ENCODE measurements around the gene UTP18.
"Not testable (repeated sequence)": the region's sequence is repeated elsewhere in the genome, so short reads cannot be mapped to it uniquely, and the experiment has no call there.

The UTP18 gene

DNA sequence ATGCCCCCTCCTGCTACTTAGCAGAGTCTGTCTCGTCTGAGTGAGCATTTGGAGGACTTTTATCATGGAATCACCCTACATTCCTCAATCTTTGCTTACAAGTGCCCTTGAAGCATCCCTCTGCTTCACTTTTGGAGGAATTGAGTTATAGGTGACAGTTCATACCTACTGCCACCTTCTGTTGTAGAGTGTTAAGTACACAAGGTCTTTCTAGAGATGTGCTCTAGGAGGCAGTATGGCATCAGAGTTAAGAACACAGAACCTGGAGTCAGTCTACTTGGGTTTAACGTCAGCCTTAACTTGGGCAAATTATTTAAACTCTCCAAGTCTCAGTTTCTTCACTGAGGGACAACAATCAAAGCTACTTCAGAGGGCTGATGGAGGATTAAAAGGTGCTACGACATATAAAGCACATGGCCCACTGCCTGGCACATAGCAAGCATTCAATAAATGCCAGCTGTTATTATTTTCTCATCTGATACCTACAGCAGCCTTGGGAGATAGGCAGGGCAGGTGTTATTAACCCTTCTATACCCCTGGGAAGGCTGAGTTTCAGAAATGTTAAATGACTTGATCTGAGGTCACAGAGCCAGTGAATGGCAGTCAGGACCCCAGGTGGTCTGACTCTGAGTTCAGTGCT is 62.2 kb downstream of the UTP18 start:
- H3K27me3 ChIP-seq (ENCODE audit: insufficient read depth, low read length): no peaks in the 10 kb centered on the region
- no peak overlapping the region for H3K4me3 ChIP-seq (ENCODE audit: low read length)
- H3K36me3 ChIP-seq (ENCODE audit: insufficient read depth, low read length): no peaks in the 10 kb centered on the region
- no peak overlapping the region for H2AFZ ChIP-seq (ENCODE audit: low read depth, low read length)
- H3K9me3 ChIP-seq (ENCODE audit: low read length): no peaks in the 10 kb centered on the region
- H3K4me1 ChIP-seq (ENCODE audit: insufficient read depth, low read length): no peaks in the 10 kb centered on the region

DNA sequence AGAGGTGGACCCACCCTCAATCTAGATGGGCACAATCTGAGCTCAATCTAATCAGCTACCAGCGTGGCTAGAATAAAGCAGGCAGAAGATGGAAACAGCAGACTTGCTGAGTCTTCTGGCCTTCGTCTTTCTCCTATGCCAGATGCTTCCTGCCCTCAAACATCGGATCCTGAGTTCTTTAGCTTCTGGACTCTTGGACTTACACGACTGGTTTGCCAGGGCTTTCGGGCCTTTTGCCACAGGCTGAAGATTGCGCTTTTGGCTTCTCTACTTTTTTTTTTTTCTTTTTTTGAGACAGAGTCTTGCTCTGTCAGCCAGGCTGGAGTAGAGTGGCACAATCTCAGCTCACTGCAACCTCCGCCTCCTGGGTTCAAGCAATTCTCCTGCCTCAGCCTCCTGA is 65.1 kb downstream of the UTP18 start:
- no peaks in the 10 kb centered on the region for H3K27me3 ChIP-seq (ENCODE audit: insufficient read depth, low read length)
- H3K9me3 ChIP-seq (ENCODE audit: low read length): no peaks in the 10 kb centered on the region
- H3K4me3 ChIP-seq (ENCODE audit: low read length): no peak overlapping the region
- no peak overlapping the region for H2AFZ ChIP-seq (ENCODE audit: low read depth, low read length)
- no peaks in the 10 kb centered on the region for H3K4me1 ChIP-seq (ENCODE audit: insufficient read depth, low read length)
- H3K36me3 ChIP-seq (ENCODE audit: insufficient read depth, low read length): no peaks in the 10 kb centered on the region

DNA sequence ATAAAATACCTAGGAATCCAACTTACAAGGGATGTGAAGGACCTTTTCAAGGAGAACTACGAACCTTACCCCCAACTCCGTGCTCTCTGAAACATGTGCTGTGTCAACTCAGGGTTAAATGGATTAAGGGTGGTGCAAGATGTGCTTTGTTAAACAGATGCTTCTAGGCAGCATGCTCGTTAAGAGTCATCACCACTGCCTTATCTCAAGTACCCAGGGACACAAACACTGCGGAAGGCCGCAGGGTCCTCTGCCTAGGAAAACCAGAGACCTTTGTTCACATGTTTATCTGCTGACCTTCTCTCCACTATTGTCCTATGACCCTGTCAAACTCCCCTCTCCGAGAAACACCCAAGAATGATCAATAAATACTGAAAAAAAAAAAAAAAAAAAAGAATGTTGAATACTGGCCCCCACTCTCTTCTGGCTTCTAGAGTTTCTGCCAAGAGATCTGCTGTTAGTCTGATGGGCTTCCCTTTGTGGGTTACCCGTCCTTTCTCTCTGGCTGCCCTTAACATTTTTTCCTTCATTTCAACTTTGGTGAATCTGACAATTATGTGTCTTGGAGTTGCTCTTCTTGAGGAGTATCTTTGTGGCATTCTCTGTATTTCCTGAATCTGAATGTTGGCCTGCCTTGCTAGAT is 70.6 kb downstream of the UTP18 start:
- not testable (repeated sequence) for H3K4me3 ChIP-seq (ENCODE audit: low read length); H2AFZ ChIP-seq (ENCODE audit: low read depth, low read length); H3K27me3 ChIP-seq (ENCODE audit: insufficient read depth, low read length); H3K36me3 ChIP-seq (ENCODE audit: insufficient read depth, low read length); H3K4me1 ChIP-seq (ENCODE audit: insufficient read depth, low read length); H3K9me3 ChIP-seq (ENCODE audit: low read length)

DNA sequence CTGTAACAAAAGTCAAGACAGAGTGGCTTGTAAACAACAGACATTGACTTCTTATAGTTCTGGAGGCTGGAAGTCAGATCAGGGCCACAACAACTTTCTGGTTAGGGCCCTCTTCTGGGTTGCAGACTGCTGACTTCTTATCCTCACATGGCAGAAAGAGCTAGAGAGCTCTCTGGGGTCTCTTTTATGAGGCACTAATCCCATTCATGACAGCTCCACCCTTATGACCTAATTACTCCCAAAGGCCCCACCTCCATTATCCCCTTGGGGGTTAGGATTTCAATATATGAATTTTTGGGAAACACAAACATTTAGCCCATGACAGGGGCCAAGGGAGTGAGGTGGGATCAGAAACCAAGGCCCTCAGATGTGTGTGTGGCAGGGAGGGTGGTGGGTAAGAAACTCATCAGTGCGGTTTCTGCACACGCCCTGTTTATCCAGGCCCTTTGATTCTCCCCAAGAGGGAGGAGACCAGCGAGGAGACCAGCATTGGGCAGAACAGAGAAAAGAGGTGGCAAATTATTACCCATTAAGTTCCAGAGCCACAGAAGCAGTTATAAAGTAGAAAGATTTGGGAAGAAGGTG is 74.8 kb downstream of the UTP18 start:
- Histone ChIP-seq H3K27me3 (ENCODE audit: insufficient read depth, low read length) (peaks cover 16% of the 10 kb centered on the region), H2AFZ (ENCODE audit: low read depth, low read length) (no peak overlapping the region), H3K4me3 (ENCODE audit: low read length) (no peak overlapping the region), H3K9me3 (ENCODE audit: low read length) (no peaks in the 10 kb centered on the region), H3K36me3 (ENCODE audit: insufficient read depth, low read length) (no peaks in the 10 kb centered on the region), H3K4me1 (ENCODE audit: insufficient read depth, low read length) (no peaks in the 10 kb centered on the region)

DNA sequence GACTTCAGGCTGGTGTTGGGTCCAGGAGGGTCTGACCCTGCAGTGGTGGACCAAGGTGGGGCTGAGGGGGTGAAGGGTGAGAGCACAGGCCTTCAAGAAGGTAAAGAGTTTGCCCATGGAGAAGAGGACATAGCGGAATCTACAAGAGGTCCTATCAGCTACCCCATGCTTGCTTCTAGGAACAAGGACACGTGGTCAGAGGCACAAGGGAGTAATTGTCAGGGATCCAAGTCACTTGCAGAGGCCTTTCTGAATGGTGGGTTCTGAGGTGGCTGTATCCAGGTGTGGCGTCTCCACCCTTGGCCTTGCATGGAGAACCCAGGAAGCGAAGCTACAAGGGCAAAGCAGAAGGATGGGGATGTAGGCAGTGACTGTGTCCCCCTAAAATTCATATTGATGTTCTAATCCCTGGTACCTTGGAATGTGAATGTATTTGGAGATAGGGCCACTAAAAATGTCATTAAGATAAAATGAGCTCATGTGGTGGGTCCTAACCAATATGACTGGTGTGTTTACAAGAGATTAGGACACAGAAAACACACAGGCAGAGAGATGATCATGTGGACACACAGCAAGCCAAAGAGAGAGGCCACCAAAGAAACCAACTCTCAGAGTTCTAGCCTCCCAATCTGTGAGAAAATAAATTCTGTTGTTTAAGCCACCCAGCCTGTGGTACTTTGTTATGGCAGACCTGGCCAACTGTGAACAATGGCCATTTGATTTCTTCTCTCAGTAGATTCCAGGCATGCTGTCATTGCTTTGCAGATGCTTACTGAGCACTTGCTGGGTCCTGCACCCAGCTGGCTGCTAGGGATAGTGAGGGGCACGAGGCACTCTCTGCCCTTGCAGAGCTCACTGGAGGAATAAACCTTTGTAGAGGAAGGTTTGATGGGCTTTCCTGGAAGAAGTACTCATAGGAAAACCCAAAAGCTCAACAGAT is 75.8 kb downstream of the UTP18 start:
- peaks cover 16% of the 10 kb centered on the region for H3K27me3 ChIP-seq (ENCODE audit: insufficient read depth, low read length)
- H3K9me3 ChIP-seq (ENCODE audit: low read length): no peaks in the 10 kb centered on the region
- H3K36me3 ChIP-seq (ENCODE audit: insufficient read depth, low read length): no peaks in the 10 kb centered on the region
- H3K4me1 ChIP-seq (ENCODE audit: insufficient read depth, low read length): no peaks in the 10 kb centered on the region
- no peak overlapping the region for H2AFZ ChIP-seq (ENCODE audit: low read depth, low read length)
- H3K4me3 ChIP-seq (ENCODE audit: low read length): no peak overlapping the region

DNA sequence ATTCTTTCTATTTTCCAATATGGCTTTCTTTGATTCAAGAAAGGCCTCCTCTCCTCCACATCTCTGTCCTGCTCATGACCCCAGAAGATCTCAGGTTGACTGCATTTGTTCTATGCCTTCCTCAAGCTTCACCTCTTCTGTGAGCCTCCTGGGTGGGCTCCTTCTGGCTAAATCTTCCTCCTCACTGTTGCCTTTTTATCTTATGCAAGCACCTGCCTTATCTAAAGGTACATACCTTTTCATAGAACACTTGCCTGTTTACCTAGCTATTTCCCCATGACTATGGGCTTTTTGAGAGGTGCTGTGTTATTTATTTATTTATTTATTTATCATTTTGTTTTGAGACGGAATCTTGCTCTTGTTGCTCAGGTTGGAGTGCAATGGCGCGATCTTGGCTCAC is 81.1 kb downstream of the UTP18 start:
- Histone ChIP-seq H2AFZ (ENCODE audit: low read depth, low read length) (no peak overlapping the region), H3K4me3 (ENCODE audit: low read length) (no peak overlapping the region), H3K36me3 (ENCODE audit: insufficient read depth, low read length) (no peaks in the 10 kb centered on the region), H3K9me3 (ENCODE audit: low read length) (no peaks in the 10 kb centered on the region), H3K27me3 (ENCODE audit: insufficient read depth, low read length) (peaks cover 16% of the 10 kb centered on the region), H3K4me1 (ENCODE audit: insufficient read depth, low read length) (no peaks in the 10 kb centered on the region)

DNA sequence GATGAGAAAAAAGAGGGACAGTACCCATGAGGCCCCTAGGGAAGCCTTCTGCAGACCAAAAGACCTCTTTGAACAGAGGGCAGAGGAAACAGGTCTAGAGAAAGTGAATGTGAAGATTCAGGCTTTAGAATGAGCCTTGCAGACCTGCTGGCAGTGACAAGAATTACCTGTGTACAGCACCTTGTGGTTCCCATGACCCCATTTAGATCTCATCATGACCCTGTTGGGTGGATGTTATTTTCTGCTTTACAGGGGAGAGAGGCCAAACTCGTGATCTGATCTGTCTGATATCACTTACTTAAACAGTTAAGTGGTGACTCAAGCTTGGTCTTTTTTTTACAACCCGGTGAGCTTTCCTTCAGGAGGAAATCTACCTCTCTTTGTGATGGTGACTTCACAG is 81.9 kb downstream of the UTP18 start:
- H3K9me3 ChIP-seq (ENCODE audit: low read length): no peaks in the 10 kb centered on the region
- H3K27me3 ChIP-seq (ENCODE audit: insufficient read depth, low read length): peaks cover 11% of the 10 kb centered on the region
- H3K4me1 ChIP-seq (ENCODE audit: insufficient read depth, low read length): no peaks in the 10 kb centered on the region
- no peak overlapping the region for H2AFZ ChIP-seq (ENCODE audit: low read depth, low read length)
- H3K4me3 ChIP-seq (ENCODE audit: low read length): no peak overlapping the region
- no peaks in the 10 kb centered on the region for H3K36me3 ChIP-seq (ENCODE audit: insufficient read depth, low read length)

DNA sequence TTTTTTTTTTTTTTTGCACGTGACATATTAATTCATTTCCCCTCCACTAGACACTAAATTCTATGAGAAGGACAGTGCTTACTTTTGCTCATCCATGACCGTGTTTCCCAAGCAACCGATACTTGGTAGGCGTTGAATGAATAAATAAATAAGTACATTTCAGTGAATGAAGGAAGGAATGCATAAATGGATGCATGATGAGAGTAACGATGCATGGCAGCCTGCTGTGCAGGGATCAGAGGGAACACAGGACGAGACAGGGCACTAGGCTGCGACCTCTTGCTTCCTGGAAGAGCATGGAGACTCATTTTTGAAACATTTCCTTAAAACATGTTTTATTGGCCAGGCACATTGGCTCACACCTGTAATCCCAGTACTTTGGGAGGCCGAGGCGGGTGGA is 84.2 kb downstream of the UTP18 start:
- H2AFZ ChIP-seq (ENCODE audit: low read depth, low read length): no peak overlapping the region
- H3K4me1 ChIP-seq (ENCODE audit: insufficient read depth, low read length): no peaks in the 10 kb centered on the region
- H3K9me3 ChIP-seq (ENCODE audit: low read length): no peaks in the 10 kb centered on the region
- H3K36me3 ChIP-seq (ENCODE audit: insufficient read depth, low read length): no peaks in the 10 kb centered on the region
- no peak overlapping the region for H3K4me3 ChIP-seq (ENCODE audit: low read length)
- H3K27me3 ChIP-seq (ENCODE audit: insufficient read depth, low read length): peaks cover 9% of the 10 kb centered on the region

DNA sequence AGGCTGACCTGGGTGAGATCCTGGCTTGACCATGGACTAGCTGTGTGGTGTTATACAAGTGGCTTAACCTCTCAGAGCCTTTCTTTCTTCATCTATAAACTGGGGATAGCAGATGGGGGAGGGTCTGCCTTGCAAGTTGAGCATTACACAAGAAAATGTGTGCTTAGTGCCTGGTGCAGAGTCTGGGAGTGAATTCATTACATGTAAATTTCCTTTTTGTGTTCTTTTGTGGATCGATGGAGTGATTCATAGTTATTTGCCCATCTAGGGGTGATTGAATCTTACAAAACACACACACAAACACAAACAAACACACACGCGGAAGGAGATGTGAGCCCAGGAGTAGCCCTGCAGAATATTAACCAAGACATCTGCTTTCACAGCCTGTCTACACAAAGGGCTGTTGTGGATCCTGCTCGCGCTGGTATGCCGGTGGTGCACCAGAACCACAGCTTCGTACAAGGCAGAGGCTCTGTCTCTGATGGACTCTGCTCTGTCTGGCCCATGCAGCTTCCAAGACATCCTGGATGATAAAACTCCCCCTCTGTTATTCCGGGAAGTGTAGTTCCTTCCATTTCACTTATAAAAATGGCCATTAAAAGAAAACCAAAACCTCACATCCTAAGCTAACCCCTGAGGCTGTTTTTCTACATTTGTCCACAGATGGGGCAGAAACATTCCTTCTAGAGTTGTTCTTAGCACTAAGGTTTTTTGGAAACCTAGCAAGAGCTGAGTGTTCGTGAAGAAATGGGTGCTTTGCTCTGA is 86.1 kb downstream of the UTP18 start:
- no peaks in the 10 kb centered on the region for H3K36me3 ChIP-seq (ENCODE audit: insufficient read depth, low read length)
- no peak overlapping the region for H3K4me3 ChIP-seq (ENCODE audit: low read length)
- peaks cover 17% of the 10 kb centered on the region for H3K27me3 ChIP-seq (ENCODE audit: insufficient read depth, low read length)
- H3K4me1 ChIP-seq (ENCODE audit: insufficient read depth, low read length): no peaks in the 10 kb centered on the region
- H2AFZ ChIP-seq (ENCODE audit: low read depth, low read length): peak overlapping the region; percentile 9
- no peaks in the 10 kb centered on the region for H3K9me3 ChIP-seq (ENCODE audit: low read length)

Measured in neuron (in vitro differentiated cells).